Sigmoid colon (tissue), 4 donors: ENCODE results near the gene ARHGEF19.

Experiments
- CTCF ChIP-seq, 4 experiments: fragments of 450-650 bp in 3 of 4; fragments of 200-600 bp in 1 of 4; IDR thresholded peaks; one replicate each; pipeline ENCODE4 v1.5.1; 2016 to 2019; ENCODE audit warnings: antibody characterized with exemption in 4 of 4, mild to moderate bottlenecking in 3 of 4, moderate library complexity in 2 of 4
- POLR2A ChIP-seq, 2 donors: fragments of 450-650 bp; IDR thresholded peaks; one replicate each; pipeline ENCODE4 v1.6.1; 2016; ENCODE audit warnings: antibody characterized with exemption in 2 of 2, mild to moderate bottlenecking in 2 of 2, moderate library complexity in 2 of 2
- POLR2AphosphoS5 ChIP-seq, 4 donors: sonication (generic); formaldehyde crosslinking; IDR thresholded peaks; one replicate each; pipeline ENCODE4 v1.6.1; 2017; ENCODE audit warnings: antibody characterized with exemption in 4 of 4

DNA sequence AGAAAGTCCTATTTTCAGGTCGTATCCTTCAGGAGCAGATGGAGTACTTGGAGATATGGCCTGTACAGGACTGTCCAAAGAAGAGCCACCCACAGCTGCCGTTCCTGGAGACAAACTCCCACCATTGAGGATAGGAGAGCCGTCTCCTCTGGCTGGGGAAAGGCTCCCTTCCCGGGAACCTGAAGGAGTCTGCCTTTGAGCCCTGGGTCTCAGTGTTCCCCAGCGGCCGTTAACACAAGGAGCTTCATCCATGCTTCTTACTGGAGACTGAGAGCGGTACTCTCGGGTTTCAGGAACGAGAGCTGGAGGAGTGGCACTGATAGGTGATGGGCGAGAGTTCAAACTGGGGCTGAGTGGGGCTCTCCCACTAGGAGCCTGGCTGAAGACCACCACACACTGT, 38.9 kb upstream of the ARHGEF19 start:
- TF ChIP-seq CTCF (IDR thresholded peaks at IDR 0.05) (no peak), POLR2A (IDR thresholded peaks at IDR 0.05) (no peak), POLR2AphosphoS5 (IDR thresholded peaks at IDR 0.05) (no peak)
